Measurements from ENCODE around the gene SLC46A3.

The SLC46A3 gene, protein sequence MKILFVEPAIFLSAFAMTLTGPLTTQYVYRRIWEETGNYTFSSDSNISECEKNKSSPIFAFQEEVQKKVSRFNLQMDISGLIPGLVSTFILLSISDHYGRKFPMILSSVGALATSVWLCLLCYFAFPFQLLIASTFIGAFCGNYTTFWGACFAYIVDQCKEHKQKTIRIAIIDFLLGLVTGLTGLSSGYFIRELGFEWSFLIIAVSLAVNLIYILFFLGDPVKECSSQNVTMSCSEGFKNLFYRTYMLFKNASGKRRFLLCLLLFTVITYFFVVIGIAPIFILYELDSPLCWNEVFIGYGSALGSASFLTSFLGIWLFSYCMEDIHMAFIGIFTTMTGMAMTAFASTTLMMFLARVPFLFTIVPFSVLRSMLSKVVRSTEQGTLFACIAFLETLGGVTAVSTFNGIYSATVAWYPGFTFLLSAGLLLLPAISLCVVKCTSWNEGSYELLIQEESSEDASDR

DNA sequence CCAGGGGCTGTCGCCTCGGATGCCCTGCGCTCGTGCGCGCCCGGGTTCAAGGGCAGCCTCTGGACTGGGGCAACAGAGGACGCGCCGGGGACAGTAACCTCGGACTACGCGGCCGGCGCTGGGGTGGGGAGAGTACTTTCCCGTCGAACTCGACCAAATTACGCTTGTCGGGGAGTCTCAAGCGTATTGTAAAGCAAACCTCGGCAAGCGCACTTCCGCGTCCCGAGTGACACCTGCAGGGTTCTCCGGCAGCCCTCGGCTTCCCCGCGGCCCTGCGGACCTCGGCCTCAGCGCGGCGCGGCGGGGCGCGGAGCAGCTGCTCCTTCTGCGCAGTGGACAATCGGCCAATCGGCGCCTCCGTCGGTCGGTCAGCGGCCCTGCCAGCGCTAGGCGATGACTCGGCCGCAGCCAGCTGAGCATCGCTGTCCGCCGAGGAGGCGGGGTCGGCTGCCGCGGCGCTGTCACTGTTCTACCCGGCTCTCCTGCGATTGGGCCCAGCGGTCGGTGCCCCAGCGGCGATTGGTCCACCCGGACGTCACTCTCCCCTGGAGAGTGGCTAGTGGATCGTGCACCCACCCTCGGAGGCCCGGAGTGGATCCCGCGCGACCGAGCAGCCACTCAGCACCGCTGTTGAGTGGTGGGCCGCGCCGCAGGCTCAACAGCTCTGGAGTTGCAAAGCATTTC, at the start of gene SLC46A3:
SLC46A3 (minus strand) TSS at position 428 of the 684 bp plus-strand sequence. CDS start 972 bp downstream, outside the sequence.
- H3K9me3 ChIP-seq (ENCODE audit: control insufficient read depth, insufficient read depth, low read depth, low read length), result no peaks in the 10 kb centered on the region
- H3K36me3 ChIP-seq (ENCODE audit: control insufficient read depth in 2 of 2, insufficient read depth in 1 of 2, low read length in 2 of 2), result no peaks in the 10 kb centered on the region
- H3K27ac ChIP-seq (ENCODE audit: extremely low read depth, low read depth, low read length), result peak within 1 kb of the TSS; percentile 37; the same call in 1 of the 2 replicates
- H3K4me3 ChIP-seq (ENCODE audit: low read depth, low read length), result peak within 1 kb of the TSS; percentile 67
- ChIA-PET POLR2A (interaction anchor here (1.1 kb wide), 1 partner anchor 11 kb away, joined by 4 read pairs; no protein-coding TSS in a partner anchor), CTCF (interaction anchor here (0.5 kb wide), 1 partner anchor 388 kb away, joined by 3 read pairs; no protein-coding TSS in a partner anchor)
- H3K4me1 ChIP-seq (ENCODE audit: control insufficient read depth, insufficient read depth, low read length), result no peaks in the 10 kb centered on the region; the same call in 1 of the 2 replicates
- TF ChIP-seq, protein P1, sequence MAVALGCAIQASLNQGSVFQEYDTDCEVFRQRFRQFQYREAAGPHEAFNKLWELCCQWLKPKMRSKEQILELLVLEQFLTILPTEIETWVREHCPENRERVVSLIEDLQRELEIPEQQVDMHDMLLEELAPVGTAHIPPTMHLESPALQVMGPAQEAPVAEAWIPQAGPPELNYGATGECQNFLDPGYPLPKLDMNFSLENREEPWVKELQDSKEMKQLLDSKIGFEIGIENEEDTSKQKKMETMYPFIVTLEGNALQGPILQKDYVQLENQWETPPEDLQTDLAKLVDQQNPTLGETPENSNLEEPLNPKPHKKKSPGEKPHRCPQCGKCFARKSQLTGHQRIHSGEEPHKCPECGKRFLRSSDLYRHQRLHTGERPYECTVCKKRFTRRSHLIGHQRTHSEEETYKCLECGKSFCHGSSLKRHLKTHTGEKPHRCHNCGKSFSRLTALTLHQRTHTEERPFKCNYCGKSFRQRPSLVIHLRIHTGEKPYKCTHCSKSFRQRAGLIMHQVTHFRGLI (tag by site-specific recombination; IDR thresholded peaks at IDR 0.05), result 0 out of 2 replicates have a peak, but pooled peaks have one; percentile 21
- TF ChIP-seq ZSCAN30 (tag by site-specific recombination; IDR thresholded peaks at IDR 0.05) (peak; percentile 16; the same call in 1 of the 2 replicates), PRDM1 (tag by site-specific recombination; IDR thresholded peaks at IDR 0.05) (no peak; the same call in 1 of the 2 replicates), SP2 (tag by site-specific recombination; IDR thresholded peaks at IDR 0.05) (peak; percentile 96), ZNF112 (tag by site-specific recombination; IDR thresholded peaks at IDR 0.05) (no peak), ZEB2 (tag by site-specific recombination; IDR thresholded peaks at IDR 0.05) (0 out of 2 replicates have a peak, but pooled peaks have one; percentile 37), ZNF394 (tag by site-specific recombination; IDR thresholded peaks at IDR 0.05; ENCODE audit: borderline replicate concordance) (peak; percentile 65; the same call in 1 of the 2 replicates), YY2 (tag by site-specific recombination; IDR thresholded peaks at IDR 0.05) (no peak), ZNF785 (tag by site-specific recombination; IDR thresholded peaks at IDR 0.05) (no peak), ZNF341 (tag by site-specific recombination; IDR thresholded peaks at IDR 0.05; ENCODE audit: low read depth) (peak; percentile 92), ZNF121 (tag by site-specific recombination; IDR thresholded peaks at IDR 0.05) (no peak), ZNF23 (tag by site-specific recombination; IDR thresholded peaks at IDR 0.05; ENCODE audit: borderline replicate concordance) (no peak), ZNF239 (tag by site-specific recombination; IDR thresholded peaks at IDR 0.05) (no peak), ZNF660 (tag by site-specific recombination; IDR thresholded peaks at IDR 0.05) (no peak), ZNF292 (tag by site-specific recombination; IDR thresholded peaks at IDR 0.05; ENCODE audit: borderline replicate concordance, low read depth) (no peak), ZNF37A (tag by site-specific recombination; IDR thresholded peaks at IDR 0.05) (no peak), ZNF10 (tag by site-specific recombination; IDR thresholded peaks at IDR 0.05) (peak; percentile 98), ZBTB48 (tag by site-specific recombination; IDR thresholded peaks at IDR 0.05) (0 out of 2 replicates have a peak, but pooled peaks have one; percentile 37), ZNF114 (tag by site-specific recombination; IDR thresholded peaks at IDR 0.05) (no peak), SP3 (tag by site-specific recombination; IDR thresholded peaks at IDR 0.05) (0 out of 2 replicates have a peak, but pooled peaks have one; percentile 21), HOXD13 (CRISPR knock-in tag; IDR thresholded peaks at IDR 0.05; ENCODE audit: borderline replicate concordance) (no peak), ZIC2 (tag by site-specific recombination; IDR thresholded peaks at IDR 0.05) (peak; percentile 57; the same call in 1 of the 2 replicates), TRIM28 (IDR thresholded peaks at IDR 0.05; ENCODE audit: borderline replicate concordance, low read length) (no peak), SP7 (tag by site-specific recombination; IDR thresholded peaks at IDR 0.05) (0 out of 2 replicates have a peak, but pooled peaks have one; percentile 18), ZXDB (tag by site-specific recombination; IDR thresholded peaks at IDR 0.05) (peak; percentile 44; the same call in 1 of the 2 replicates), SALL2 (tag by site-specific recombination; IDR thresholded peaks at IDR 0.05; ENCODE audit: borderline replicate concordance) (no peak)
- TF ChIP-seq, protein P2, sequence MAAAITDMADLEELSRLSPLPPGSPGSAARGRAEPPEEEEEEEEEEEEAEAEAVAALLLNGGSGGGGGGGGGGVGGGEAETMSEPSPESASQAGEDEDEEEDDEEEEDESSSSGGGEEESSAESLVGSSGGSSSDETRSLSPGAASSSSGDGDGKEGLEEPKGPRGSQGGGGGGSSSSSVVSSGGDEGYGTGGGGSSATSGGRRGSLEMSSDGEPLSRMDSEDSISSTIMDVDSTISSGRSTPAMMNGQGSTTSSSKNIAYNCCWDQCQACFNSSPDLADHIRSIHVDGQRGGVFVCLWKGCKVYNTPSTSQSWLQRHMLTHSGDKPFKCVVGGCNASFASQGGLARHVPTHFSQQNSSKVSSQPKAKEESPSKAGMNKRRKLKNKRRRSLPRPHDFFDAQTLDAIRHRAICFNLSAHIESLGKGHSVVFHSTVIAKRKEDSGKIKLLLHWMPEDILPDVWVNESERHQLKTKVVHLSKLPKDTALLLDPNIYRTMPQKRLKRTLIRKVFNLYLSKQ (tag by site-specific recombination; IDR thresholded peaks at IDR 0.05; ENCODE audit: borderline replicate concordance), result no peak
- TF ChIP-seq, protein P3, sequence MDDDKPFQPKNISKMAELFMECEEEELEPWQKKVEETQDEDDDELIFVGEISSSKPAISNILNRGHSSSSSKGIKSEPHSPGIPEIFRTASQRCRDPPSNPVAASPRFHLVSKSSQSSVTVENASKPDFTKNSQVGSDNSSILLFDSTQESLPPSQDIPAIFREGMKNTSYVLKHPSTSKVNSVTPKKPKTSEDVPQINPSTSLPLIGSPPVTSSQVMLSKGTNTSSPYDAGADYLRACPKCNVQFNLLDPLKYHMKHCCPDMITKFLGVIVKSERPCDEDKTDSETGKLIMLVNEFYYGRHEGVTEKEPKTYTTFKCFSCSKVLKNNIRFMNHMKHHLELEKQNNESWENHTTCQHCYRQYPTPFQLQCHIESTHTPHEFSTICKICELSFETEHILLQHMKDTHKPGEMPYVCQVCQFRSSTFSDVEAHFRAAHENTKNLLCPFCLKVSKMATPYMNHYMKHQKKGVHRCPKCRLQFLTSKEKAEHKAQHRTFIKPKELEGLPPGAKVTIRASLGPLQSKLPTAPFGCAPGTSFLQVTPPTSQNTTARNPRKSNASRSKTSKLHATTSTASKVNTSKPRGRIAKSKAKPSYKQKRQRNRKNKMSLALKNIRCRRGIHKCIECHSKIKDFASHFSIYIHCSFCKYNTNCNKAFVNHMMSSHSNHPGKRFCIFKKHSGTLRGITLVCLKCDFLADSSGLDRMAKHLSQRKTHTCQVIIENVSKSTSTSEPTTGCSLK (tag by site-specific recombination; IDR thresholded peaks at IDR 0.05), result no peak
- TF ChIP-seq, protein P4, sequence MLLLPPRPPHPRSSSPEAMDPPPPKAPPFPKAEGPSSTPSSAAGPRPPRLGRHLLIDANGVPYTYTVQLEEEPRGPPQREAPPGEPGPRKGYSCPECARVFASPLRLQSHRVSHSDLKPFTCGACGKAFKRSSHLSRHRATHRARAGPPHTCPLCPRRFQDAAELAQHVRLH (tag by site-specific recombination; IDR thresholded peaks at IDR 0.05), result no peak
- TF ChIP-seq, protein P5, sequence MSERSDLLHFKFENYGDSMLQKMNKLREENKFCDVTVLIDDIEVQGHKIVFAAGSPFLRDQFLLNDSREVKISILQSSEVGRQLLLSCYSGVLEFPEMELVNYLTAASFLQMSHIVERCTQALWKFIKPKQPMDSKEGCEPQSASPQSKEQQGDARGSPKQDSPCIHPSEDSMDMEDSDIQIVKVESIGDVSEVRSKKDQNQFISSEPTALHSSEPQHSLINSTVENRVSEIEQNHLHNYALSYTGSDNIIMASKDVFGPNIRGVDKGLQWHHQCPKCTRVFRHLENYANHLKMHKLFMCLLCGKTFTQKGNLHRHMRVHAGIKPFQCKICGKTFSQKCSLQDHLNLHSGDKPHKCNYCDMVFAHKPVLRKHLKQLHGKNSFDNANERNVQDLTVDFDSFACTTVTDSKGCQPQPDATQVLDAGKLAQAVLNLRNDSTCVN (tag by site-specific recombination; optimal IDR thresholded peaks at IDR 0.05), result peak; percentile 80
